ENCODE data around the gene HHIPL1. TPM values are rescaled to one million over a fixed set of nuclear protein-coding genes. Genes with fewer than 3 reads are reported as not detected.

The HHIPL1 gene
- total RNA-seq, 6 donors from 2014 or later, result 0.61 to 2.2 (median 1.3) TPM

DNA sequence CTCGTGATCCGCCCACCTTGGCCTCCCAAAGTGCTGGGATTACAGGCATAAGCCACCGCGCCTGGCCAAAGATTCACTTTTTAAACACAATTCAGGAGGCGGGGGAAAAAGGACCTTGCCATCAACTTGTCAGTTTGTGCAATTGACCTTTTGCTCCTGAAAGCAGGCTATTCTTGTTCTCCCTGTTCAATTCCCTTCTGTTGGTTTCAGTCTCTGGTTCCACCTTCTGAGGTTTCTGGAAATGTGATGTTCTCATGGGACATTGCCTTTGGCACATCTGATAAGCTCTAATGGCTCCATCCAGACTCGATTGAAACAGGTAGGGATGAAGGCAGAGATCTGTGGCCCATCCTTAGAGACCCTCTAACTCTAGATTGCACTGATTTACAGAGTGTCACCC is 23.0 kb upstream of the HHIPL1 start:
- DNase-seq, result no peak
- Histone ChIP-seq H3K4me3 (no peak overlapping the region), H3K27me3 (no peaks in the 10 kb centered on the region), H3K27ac (no peak overlapping the region), H3K36me3 (no peaks in the 10 kb centered on the region), H3K9me3 (no peaks in the 10 kb centered on the region), H3K4me1 (peaks cover 4 to 14% (median 10%) of the 10 kb centered on the region in 4 donors)
- TF ChIP-seq POLR2A (IDR thresholded peaks at IDR 0.05) (no peak), EP300 (IDR thresholded peaks at IDR 0.05) (no peak), POLR2AphosphoS5 (IDR thresholded peaks at IDR 0.05) (no peak)
- TF ChIP-seq, protein P1, sequence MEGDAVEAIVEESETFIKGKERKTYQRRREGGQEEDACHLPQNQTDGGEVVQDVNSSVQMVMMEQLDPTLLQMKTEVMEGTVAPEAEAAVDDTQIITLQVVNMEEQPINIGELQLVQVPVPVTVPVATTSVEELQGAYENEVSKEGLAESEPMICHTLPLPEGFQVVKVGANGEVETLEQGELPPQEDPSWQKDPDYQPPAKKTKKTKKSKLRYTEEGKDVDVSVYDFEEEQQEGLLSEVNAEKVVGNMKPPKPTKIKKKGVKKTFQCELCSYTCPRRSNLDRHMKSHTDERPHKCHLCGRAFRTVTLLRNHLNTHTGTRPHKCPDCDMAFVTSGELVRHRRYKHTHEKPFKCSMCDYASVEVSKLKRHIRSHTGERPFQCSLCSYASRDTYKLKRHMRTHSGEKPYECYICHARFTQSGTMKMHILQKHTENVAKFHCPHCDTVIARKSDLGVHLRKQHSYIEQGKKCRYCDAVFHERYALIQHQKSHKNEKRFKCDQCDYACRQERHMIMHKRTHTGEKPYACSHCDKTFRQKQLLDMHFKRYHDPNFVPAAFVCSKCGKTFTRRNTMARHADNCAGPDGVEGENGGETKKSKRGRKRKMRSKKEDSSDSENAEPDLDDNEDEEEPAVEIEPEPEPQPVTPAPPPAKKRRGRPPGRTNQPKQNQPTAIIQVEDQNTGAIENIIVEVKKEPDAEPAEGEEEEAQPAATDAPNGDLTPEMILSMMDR (IDR thresholded peaks at IDR 0.05), result no peak
- ATAC-seq (ENCODE audit: low FRiP score in 2 of 2), result no peak
- WGBS, 2 donors, result 85 to 91% methylated on average over 6 of the region's 6 CpGs

DNA sequence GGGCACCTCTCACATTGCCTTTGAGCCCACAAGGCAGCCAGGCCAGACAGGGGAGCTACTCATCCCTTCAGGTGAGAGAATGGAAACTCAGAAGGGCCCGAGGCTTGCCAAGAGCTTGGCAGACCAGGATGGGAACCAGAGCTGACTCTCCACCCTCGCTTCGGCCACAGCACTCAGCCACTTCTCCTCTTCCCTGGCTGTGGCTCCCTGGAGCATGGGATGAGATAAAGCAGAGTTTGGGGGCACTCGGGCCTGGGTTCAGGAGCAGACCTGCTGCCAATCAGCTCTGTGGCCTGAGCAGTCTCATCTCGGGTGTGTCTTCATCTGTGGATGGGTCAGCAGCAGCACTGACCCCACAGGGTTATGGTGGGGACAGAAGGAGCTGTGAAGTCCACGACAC is 20.9 kb upstream of the HHIPL1 start:
- no peaks in the 10 kb centered on the region for H3K36me3 ChIP-seq
- ATAC-seq (ENCODE audit: low FRiP score in 2 of 2) (no peak), DNase-seq (no peak)
- TF ChIP-seq, protein P1 (IDR thresholded peaks at IDR 0.05), result no peak
- H3K27me3 ChIP-seq, result no peaks in the 10 kb centered on the region
- H3K9me3 ChIP-seq, result no peaks in the 10 kb centered on the region
- H3K4me1 ChIP-seq, result peaks cover 7 to 20% (median 11%) of the 10 kb centered on the region in 4 donors
- 78 to 83% methylated on average over 6 of the region's 6 CpGs for WGBS, 2 donors
- H3K27ac ChIP-seq, result no peak overlapping the region
- no peak overlapping the region for H3K4me3 ChIP-seq

DNA sequence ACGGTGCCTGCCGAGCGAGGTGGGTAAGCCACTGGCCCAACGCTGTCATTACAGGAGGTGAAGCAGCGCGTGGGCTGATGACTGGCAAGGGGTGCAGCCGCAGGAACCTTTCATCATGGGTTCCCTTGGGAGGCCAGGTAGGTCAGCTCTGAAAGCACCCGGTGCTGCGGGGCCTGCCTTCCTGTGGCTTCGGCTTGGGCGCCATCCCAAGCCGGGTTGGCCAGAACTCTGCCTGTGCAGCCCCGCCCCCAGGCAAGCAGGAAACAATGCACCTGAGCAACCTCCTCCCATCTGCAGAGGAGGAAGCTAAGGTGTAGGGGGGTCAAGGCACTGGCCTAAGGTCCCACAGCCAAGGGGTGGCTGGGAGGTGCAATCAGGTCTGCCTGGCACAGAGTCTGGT is 20.0 kb upstream of the HHIPL1 start:
- Histone ChIP-seq H3K4me3 (no peak overlapping the region), H3K36me3 (no peaks in the 10 kb centered on the region), H3K9me3 (no peaks in the 10 kb centered on the region), H3K4me1 (peaks cover 6 to 13% (median 9%) of the 10 kb centered on the region in 4 donors), H3K27me3 (no peaks in the 10 kb centered on the region), H3K27ac (no peak overlapping the region)
- no peak for DNase-seq
- WGBS, 2 donors, result 79 to 85% methylated on average over 13 of the region's 13 CpGs
- TF ChIP-seq POLR2A (IDR thresholded peaks at IDR 0.05) (no peak), EP300 (IDR thresholded peaks at IDR 0.05) (no peak), POLR2AphosphoS5 (IDR thresholded peaks at IDR 0.05) (no peak)
- TF ChIP-seq, protein P1 (IDR thresholded peaks at IDR 0.05), result no peak
- ATAC-seq (ENCODE audit: low FRiP score in 2 of 2), result no peak

DNA sequence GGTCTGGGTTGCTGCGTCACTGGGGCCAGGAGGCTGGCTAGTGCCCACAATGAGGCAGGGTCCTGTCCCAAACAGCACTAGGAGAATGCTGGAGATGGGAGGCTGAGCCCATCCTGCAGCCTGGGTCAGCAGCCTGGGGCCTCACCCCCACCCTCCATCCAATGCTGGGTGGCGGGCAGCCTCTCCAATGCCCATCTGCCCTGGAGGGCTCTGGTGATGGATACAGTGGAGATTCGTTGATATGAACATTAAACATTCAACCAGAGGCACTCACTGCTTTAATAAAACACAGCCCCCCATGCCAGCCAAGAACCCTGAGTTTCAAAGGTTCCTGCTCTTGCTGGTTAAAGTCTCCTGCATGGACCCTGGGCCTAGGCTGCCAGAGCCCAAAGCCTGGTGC is 19.5 kb upstream of the HHIPL1 start:
- no peak for TF ChIP-seq POLR2A (IDR thresholded peaks at IDR 0.05)
- no peak for TF ChIP-seq POLR2AphosphoS5 (IDR thresholded peaks at IDR 0.05)
- no peak for TF ChIP-seq EP300 (IDR thresholded peaks at IDR 0.05)
- TF ChIP-seq, protein P1 (IDR thresholded peaks at IDR 0.05), result no peak
- H3K27ac ChIP-seq, result no peak overlapping the region
- no peak for DNase-seq
- no peak overlapping the region for H3K4me3 ChIP-seq
- H3K9me3 ChIP-seq, result no peaks in the 10 kb centered on the region
- H3K36me3 ChIP-seq, result no peaks in the 10 kb centered on the region
- 82% methylated on average over 3 of the region's 3 CpGs; no CpG with 5 or more reads in 1 of the 2 donors for WGBS, 2 donors
- H3K27me3 ChIP-seq, result no peaks in the 10 kb centered on the region
- H3K4me1 ChIP-seq, result peaks cover under 1 to 8% (median 5%) of the 10 kb centered on the region in 4 donors
- ATAC-seq (ENCODE audit: low FRiP score in 2 of 2), result no peak

DNA sequence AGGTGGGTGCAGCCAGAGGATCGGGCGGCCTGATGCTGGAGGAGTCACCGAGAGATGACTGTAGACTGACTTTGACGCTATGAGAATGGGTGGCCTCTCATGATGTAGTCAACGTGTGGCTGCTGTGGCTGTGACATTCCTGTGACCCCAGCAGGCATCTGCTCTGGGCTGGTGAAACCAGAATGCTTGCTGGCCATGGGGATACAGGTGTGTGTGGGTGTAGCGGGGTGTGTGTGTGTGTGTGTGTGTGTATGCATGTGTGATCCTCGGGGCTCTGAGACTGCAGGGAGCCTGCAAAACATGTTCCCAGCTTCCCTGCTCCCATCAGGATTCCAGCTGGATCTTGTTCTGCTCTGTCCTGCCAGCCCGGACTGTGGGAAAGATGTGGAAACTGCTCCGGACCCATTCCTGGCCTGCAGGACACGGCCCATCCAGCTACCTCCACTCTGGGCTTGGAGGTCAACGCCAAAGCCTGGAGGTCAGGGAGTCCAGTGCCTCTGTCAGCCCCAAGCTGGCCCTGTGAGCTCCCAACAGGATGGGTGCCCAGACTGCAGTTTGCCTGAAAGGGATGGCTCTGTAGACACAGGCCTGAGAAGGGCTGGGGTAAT is 18.8 kb upstream of the HHIPL1 start:
- Histone ChIP-seq H3K27me3 (no peaks in the 10 kb centered on the region), H3K9me3 (no peaks in the 10 kb centered on the region), H3K27ac (no peak overlapping the region), H3K36me3 (no peaks in the 10 kb centered on the region), H3K4me3 (no peak overlapping the region), H3K4me1 (peaks cover 0 to 8% (median 5%) of the 10 kb centered on the region in 4 donors)
- DNase-seq (no peak), ATAC-seq (ENCODE audit: low FRiP score in 2 of 2) (no peak)
- no peak for TF ChIP-seq EP300 (IDR thresholded peaks at IDR 0.05)
- WGBS, 2 donors, result 77 to 80% methylated on average over 1 to 11 of the region's 11 CpGs
